ENCODE measurements around the gene CDK16.
A peak's percentile ranks its signal among the peaks of the same experiment; 100 is the strongest.

CDK16 gene

DNA sequence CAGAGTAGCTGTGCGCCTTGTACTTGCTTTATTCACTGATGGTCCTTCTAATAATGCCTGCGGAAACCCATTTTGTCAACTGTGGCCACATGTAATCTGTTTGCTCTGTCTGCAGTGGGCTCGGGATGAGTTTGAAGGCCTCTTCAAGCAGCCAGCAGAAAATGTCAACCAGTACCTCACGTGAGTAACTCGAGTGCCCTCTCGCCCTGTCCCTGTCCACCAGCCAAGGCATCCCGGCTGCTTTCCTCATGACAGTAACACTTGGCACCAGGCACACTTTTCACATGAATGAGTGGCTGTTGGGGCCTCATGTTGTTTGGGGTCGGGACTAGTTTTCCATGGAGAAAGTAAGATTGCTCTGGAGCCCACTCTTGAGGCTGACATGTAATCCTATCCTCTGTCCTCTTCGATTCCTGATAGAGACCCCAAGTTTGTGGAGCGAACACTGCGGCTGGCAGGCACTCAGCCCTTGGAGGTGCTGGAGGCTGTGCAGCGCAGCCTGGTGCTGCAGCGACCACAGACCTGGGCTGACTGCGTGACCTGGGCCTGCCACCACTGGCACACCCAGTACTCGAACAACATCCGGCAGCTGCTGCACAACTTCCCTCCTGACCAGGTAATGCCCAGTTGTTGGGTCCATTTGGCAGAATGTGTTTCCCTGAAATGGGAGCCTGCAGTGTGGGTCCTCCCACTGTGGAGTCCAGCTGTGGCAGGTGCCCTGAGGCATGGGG, 8.8 kb upstream of the CDK16 start:
- DNase-seq: no peak

DNA sequence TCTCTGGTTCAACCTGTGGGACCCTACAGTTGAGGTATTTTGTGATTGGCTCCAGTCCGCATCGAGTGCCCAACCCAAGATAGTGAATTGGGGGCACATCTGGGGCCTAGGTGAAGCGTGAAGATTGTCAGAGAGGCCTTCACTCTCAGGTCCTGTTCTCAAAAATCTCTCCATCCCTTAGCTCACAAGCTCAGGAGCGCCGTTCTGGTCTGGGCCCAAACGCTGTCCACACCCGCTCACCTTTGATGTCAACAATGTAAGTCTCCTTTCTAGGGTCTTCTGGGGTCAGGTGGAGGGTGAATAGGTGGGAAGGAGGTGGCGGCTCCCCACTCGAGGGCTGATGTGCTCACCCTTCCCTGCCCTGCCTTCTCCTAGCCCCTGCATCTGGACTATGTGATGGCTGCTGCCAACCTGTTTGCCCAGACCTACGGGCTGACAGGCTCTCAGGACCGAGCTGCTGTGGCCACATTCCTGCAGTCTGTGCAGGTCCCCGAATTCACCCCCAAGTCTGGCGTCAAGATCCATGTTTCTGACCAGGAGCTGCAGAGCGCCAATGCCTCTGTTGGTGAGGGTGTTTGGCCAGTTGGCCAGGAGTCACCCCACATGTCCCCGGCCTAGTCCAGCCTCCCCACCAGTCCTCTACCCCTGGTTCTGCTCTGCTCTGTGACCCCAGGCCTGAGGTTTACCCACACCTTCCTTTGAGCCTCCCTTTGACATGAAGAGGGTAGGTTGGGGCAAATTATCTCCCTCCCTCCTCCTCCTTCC, 7.6 kb upstream of the CDK16 start:
- no peak for DNase-seq

DNA sequence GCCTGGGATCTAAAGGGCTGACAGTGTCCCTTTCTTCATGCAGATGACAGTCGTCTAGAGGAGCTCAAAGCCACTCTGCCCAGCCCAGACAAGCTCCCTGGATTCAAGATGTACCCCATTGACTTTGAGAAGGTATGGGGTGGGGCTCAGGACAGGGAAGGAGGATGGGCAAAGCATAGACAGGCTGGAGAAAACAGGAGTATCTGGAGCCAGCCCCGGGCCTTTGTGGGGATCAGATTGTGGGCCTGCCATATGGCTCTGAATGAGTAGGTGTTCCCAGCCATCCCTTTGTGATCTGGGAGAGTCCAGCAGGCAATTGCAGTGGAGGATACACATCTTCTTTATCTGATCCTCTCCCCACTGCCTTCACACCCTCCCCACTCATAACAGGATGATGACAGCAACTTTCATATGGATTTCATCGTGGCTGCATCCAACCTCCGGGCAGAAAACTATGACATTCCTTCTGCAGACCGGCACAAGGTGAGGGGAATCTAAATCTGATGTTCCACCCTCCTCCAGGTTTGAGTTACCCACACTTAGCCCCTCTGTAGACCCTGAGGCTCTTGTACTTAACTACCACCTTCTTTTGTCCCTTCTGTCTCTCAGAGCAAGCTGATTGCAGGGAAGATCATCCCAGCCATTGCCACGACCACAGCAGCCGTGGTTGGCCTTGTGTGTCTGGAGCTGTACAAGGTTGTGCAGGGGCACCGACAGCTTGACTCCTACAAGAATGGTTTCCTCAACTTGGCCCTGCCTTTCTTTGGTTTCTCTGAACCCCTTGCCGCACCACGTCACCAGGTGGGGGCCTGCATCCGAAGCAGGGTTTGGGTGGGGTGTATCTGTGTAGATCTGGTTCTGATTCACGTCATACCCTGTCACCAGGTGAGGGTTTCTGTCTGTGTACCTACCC, 5.8 kb upstream of the CDK16 start:
- DNase-seq: no peak

- DNase-seq: no peak
Measured at GRCh38 chrX:47214435-47215077, 3.9 kb upstream of the CDK16 start.

- DNase-seq: no peak
Measured at GRCh38 chrX:47215291-47215900, 3.1 kb upstream of the CDK16 start.

GRCh38 chrX:47216393-47216925, 2.0 kb upstream of the CDK16 start:
- no peak for DNase-seq

GRCh38 chrX:47217121-47217851, 1.2 kb upstream of the CDK16 start:
- no peak for DNase-seq

GRCh38 chrX:47217852-47218279, 615 bp upstream of the CDK16 start:
- DNase-seq: peak; percentile 94

DNA sequence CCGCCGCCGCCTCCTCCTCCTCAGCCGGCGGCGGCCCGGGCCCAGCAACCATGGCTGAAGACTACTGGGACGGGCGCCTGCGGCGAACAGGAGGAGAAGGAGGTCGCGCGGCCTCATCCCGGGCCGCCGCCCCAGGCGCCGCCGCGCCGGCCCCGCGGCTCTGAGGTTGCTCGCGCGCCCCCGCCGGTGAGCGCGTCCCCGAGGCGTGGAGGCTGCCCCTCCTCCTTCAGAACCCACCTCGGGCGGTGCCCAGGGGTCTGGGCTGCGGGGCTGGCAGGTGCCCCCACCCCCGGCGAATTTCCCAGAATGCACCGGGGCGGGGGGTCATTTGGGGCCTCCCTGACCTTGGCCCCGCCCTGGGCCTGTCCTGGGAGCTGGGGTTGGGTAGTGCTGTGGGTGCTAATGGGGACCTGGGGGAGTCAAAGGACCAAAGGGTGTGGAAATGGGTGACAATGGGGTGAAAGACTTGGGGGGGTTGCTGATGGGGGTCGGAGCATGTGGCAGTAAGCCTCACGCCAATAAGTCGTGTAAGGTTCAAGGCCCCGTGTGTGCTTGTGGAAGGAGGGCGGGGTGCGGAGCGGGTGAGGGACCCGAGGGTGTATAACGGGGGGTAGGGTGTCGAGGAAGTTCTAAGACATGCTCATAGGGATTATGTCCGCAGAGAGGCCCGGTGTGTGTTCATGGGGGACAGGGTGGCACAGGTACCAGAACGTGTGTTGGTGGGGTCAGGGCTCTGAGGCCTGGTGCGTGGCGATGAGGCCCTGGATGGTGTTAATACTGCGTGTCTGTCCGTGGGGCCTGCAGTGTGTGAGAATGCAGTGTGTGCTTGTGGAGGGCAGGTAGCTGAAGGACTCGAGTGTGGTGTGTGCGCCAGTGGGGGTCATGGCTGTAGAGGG, 687 bp downstream of the CDK16 start:
- DNase-seq: no peak

DNA sequence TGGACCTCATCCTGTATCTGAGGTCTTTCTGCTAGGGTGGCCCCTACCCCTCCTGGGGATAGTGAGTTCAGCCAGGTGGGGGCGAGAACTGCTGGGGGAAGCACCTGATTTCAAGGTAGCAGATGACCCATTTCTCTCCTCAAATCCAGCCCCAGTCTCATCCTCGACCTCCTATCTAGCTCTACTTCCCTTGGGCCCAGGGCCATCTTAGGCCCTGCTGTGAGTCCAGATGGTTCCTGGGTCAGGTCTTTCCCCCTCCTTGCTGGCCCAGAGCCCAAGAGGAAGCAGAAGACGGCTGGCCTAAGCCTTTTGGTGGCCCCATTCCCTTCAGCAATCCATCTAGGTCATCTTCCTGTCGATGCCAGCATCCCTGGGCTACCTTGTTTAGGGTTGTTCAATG, 3.3 kb downstream of the CDK16 start:
- no peak for DNase-seq

DNA sequence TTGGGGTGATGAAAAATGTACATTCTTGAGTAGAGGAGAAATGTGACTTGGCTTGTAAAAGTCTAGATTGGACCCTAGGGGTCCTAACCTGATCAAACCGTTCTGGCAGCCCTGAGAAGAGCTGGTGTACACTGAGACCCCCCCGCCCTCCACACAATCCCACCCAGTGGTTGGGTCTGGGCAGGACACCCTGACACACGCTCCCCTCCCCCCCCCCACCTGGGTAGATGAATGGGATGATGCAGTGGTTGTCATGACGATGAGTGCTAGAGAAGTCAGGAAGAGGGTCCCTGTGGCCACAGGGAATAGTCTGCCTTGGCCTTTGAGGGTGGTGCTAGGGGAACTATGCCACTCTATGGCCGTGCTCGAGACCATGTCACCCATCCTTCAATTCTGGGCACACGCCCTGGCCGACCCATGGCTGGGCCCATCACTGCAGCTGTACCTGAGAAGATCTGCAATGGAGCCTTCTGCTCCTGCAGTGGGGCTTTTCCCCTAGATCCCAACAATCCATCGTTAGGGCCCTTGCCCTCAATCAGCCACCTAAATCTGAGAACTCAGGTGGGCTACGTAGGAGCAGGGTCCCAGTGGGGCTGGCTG, 4.4 kb downstream of the CDK16 start:
- no peak for DNase-seq

GRCh38 chrX:47223476-47224250, 5.2 kb downstream of the CDK16 start:
- DNase-seq: no peak

GRCh38 chrX:47224266-47224895, 5.9 kb downstream of the CDK16 start:
- no peak for DNase-seq

GRCh38 chrX:47224896-47225290, 6.4 kb downstream of the CDK16 start:
- no peak for DNase-seq

GRCh38 chrX:47226071-47226470, 7.6 kb downstream of the CDK16 start:
- DNase-seq: no peak

DNA sequence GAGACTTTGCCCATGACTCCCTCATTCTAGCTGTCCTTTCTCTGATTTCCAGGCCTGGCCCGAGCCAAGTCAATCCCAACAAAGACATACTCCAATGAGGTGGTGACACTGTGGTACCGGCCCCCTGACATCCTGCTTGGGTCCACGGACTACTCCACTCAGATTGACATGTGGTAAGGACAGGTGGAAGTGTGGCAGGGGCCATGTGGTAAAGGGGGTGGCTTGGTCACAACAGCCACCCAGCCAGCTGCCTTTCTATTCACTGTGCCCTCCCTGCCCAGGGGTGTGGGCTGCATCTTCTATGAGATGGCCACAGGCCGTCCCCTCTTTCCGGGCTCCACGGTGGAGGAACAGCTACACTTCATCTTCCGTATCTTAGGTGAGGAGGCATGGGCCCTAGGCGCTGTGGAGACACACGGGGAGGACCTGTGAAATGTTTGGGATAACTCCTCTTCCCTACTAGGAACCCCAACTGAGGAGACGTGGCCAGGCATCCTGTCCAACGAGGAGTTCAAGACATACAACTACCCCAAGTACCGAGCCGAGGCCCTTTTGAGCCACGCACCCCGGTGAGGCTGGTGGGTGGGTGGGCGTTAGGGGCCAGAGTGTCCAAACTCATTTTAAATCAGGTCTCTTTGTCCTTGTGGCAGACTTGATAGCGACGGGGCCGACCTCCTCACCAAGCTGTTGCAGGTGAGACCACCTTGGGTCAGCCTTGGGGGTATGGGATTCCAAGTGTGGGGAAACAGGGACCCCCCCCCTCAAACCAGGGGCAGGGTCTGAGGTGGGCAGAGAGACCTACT, 8.3 kb downstream of the CDK16 start:
- no peak for DNase-seq

GRCh38 chrX:47227334-47227583, 8.8 kb downstream of the CDK16 start:
- no peak for DNase-seq
